GM13976 (cell line): ENCODE measurements around the gene GIPC2.
"Not testable (repeated sequence)": the region's sequence is repeated elsewhere in the genome, so short reads cannot be mapped to it uniquely, and the experiment has no call there.

Source experiments
- DNase-seq: peaks from one replicate; pipeline ENCODE4 v3.0.0; 2012; ENCODE audit warnings: low spot score
- CTCF ChIP-seq: IDR thresholded peaks from 2 replicates; pipeline ENCODE4 v1.5.1; 2012; ENCODE audit warnings: borderline replicate concordance, mild to moderate bottlenecking; ENCODE audit not compliant: insufficient read depth; ENCODE audit errors: extremely low read depth, missing control alignments, control extremely low read depth
- in situ Hi-C: fragments of 300-500 bp; cut with MboI; formaldehyde crosslinking; loops from one replicate; pipeline ENCODE4 v1.12.0; 2022; ENCODE audit warnings: low sequenced_read_pairs, mixed read lengths, inconsistent platforms; ENCODE audit not compliant: unreplicated experiment

The GIPC2 gene

DNA sequence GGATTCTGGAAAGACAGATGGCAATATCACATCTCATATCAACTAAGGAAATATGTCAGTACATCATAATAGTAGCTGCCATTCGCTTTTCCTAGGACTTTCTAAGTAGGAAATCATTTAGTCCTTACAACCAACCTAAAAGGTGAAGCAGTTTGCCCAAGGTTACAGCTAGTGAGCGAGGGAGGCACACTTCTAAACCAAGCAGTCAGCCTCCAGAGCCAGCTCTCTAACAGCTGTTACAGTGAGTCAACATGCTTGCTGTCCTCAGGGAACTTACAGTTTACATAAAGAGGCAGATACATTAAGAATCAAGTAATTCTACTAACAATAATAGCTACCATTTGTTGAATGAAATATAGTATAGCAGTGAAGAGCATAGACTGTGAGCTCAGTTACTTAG is 57.1 kb downstream of the GIPC2 start:
- no peak for DNase-seq
- TF ChIP-seq CTCF = peak; percentile 1
- in situ Hi-C loops = loop anchor here (25.0 kb wide), 2 partner anchors 416 to 566 kb away; partner anchors contain the start of gene ZZZ3

GRCh38 chr1:78104322-78104721 is 58.6 kb downstream of the GIPC2 start:
- no peak for TF ChIP-seq CTCF
- in situ Hi-C loops = loop anchor here (25.0 kb wide), 2 partner anchors 417 to 567 kb away; partner anchors contain the start of gene ZZZ3

DNA sequence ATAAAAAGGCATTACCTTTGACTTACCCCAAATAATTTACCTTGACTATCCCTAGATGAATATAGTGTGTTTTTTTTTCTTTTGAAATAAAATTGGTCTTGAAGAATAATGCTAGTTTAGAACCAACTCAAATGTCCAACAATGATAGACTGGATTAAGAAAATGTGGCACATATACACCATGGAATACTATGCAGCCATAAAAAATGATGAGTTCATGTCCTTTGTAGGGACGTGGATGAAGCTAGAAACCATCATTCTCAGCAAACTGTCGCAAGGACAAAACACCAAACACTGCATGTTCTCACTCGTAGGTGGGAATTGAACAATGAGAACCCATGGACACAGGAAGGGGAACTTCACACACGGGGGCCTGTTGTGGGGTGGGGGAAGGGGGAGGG is 63.9 kb downstream of the GIPC2 start:
- not testable (repeated sequence) for DNase-seq
- in situ Hi-C loops = loop anchor here (25.0 kb wide), 2 partner anchors 422 to 572 kb away; partner anchors contain the start of gene ZZZ3

More at GRCh38 chr1:78104322-78104721, 58.6 kb downstream of the GIPC2 start:
- DNase-seq = no peak

GRCh38 chr1:78113156-78113916 is 67.6 kb downstream of the GIPC2 start:
- in situ Hi-C loops = loop anchor here (25.0 kb wide), 2 partner anchors 426 to 576 kb away; partner anchors contain the start of gene ZZZ3
- TF ChIP-seq CTCF = no peak

DNA sequence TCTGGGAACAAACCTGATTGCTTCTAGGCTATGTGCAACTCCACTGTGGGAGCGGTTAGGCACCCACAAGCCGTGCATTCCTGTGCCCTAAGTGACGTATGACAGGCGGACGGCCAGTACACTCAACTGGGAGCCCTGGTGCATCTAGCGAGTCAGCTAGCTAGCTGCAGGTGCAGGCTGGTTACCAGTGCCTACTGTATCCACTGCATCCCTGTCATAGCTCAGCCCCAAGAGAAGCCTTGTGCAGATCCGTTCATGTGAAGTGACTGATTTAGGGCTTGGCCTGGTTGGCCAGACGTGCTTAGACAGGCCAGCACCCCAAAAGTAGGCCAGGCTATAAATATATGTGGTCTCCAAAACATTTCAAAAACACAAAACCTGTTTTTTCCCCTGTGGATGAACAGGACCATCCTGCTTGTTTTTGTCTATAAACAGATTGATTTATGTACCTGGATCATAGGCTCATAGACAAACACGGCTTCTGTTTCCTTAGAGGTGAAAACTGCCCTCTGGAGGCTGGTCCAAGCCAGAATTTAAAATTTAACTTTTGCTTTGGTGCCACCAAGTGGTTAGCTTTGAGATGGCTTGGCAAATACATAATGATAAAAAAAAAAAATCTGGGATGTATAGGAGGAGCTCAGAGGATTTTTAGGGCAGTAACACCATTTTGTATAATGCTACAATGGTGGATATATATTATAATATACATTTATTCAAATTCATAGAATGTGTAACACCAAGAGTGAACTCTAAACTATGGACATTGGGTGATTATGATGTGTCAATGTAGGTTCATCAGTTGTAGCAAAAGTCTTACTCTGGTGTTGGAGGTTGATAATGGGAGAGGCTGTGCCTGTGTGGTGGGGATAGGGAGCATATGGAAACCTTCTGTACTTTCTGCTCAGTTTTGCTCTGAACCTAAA is 68.5 kb downstream of the GIPC2 start:
- in situ Hi-C loops = loop anchor here (25.0 kb wide), 2 partner anchors 427 to 577 kb away; partner anchors contain the start of gene ZZZ3
- peak; percentile 78 for TF ChIP-seq CTCF
- DNase-seq = peak; percentile 60

More at GRCh38 chr1:78113156-78113916, 67.6 kb downstream of the GIPC2 start:
- no peak for DNase-seq

GRCh38 chr1:78120485-78120884 is 74.7 kb downstream of the GIPC2 start:
- in situ Hi-C loops = loop anchor here (25.0 kb wide), 2 partner anchors 433 to 583 kb away; partner anchors contain the start of gene ZZZ3
- DNase-seq = not testable (repeated sequence)

- DNase-seq = no peak
- in situ Hi-C loops = loop anchor here (25.0 kb wide), 2 partner anchors 434 to 584 kb away; partner anchors contain the start of gene ZZZ3
- TF ChIP-seq CTCF = no peak
These were observed 75.9 kb downstream of the GIPC2 start for GRCh38 chr1:78121710-78122109.
